HG03378 (cell line): ENCODE measurements around the gene CDK5RAP1.
"Not testable (repeated sequence)": the region's sequence is repeated elsewhere in the genome, so short reads cannot be mapped to it uniquely, and the experiment has no call there.

Experiments used
- ATAC-seq: cut with Tn5 transposase; IDR thresholded peaks from one replicate; pipeline ENCODE4 v1.9.1; 2021; ENCODE audit warnings: mild to moderate bottlenecking, moderate library complexity; ENCODE audit not compliant: unreplicated experiment

Gene CDK5RAP1

GRCh38 chr20:33401184-33401920, at the start of gene CDK5RAP1:
TSS of gene CDK5RAP1 (minus strand) at chr20:33401519. CDS start at chr20:33397064, 4,455 bp downstream.
- peak; percentile 77 for ATAC-seq

GRCh38 chr20:33450867-33451266, 49.5 kb upstream of the CDK5RAP1 start:
- no peak for ATAC-seq

GRCh38 chr20:33445881-33446625, 44.7 kb upstream of the CDK5RAP1 start:
- no peak for ATAC-seq

GRCh38 chr20:33444797-33445560, 43.7 kb upstream of the CDK5RAP1 start:
- no peak for ATAC-seq

GRCh38 chr20:33443512-33444239, 42.4 kb upstream of the CDK5RAP1 start, which contains the start of gene SNTA1:
TSS of gene SNTA1 (minus strand) at chr20:33443763. CDS start at chr20:33443620, 143 bp downstream.
- ATAC-seq, result no peak

GRCh38 chr20:33443006-33443511, 41.7 kb upstream of the CDK5RAP1 start:
- no peak for ATAC-seq

GRCh38 chr20:33442136-33443005, 41.1 kb upstream of the CDK5RAP1 start:
- no peak for ATAC-seq

- ATAC-seq, result no peak
Observed at GRCh38 chr20:33441142-33441955, 40.0 kb upstream of the CDK5RAP1 start.

GRCh38 chr20:33440562-33440961, 39.2 kb upstream of the CDK5RAP1 start:
- not testable (repeated sequence) for ATAC-seq

- ATAC-seq, result no peak
Observed at GRCh38 chr20:33438481-33438880, 37.2 kb upstream of the CDK5RAP1 start.

GRCh38 chr20:33437141-33437911, 36.0 kb upstream of the CDK5RAP1 start:
- ATAC-seq, result no peak

- ATAC-seq, result no peak
Observed at GRCh38 chr20:33434434-33434833, 33.1 kb upstream of the CDK5RAP1 start.

- ATAC-seq, result no peak
Observed at GRCh38 chr20:33433465-33434234, 32.3 kb upstream of the CDK5RAP1 start.

GRCh38 chr20:33431797-33432381, 30.6 kb upstream of the CDK5RAP1 start:
- no peak for ATAC-seq

- ATAC-seq, result not testable (repeated sequence)
Observed at GRCh38 chr20:33423875-33424274, 22.6 kb upstream of the CDK5RAP1 start.

GRCh38 chr20:33423141-33423834, 22.0 kb upstream of the CDK5RAP1 start:
- no peak for ATAC-seq
